Stomach (tissue), 9 donors: ENCODE data around the gene WDPCP. TPM values are rescaled to one million over a fixed set of nuclear protein-coding genes. Genes with fewer than 3 reads are reported as not detected.

Source experiments
- DNase-seq, 2 donors: peaks; one replicate each; pipeline versions ENCODE4 v3.0.0 to v3.0.0-alpha.2; 2013 to 2019
- H3K27ac ChIP-seq, 5 donors: fragments of 200-600 bp in 4 of 5; sonication (generic) in 4 of 5; one replicate each; pipeline ENCODE4 v1.5.1; 2013 to 2019; ENCODE audit warnings: mild to moderate bottlenecking in 1 of 5, moderate library complexity in 1 of 5
- H3K27me3 ChIP-seq, 3 donors: fragments of 200-600 bp; sonication (generic); one replicate each; pipeline ENCODE4 v1.5.1; 2017 to 2019; ENCODE audit warnings: mixed run types in 1 of 3
- H3K36me3 ChIP-seq, 4 donors: fragments of 200-600 bp; sonication (generic); 1 replicate in 3 of 4; 2 replicates in 1 of 4; pipeline ENCODE4 v1.5.1; 2016 to 2019
- H3K4me1 ChIP-seq, 4 donors: fragments of 200-600 bp; sonication (generic); one replicate each; pipeline ENCODE4 v1.5.1; 2016 to 2019
- H3K4me3 ChIP-seq, 4 donors: fragments of 200-600 bp; sonication (generic) in 3 of 4; one replicate each; pipeline ENCODE4 v1.5.1; 2016 to 2019; ENCODE audit warnings: mild to moderate bottlenecking in 1 of 4
- H3K9me3 ChIP-seq, 4 donors: fragments of 200-600 bp; sonication (generic); one replicate each; pipeline ENCODE4 v1.5.1; 2016 to 2019
- CTCF ChIP-seq, 7 experiments: fragments of 450-650 bp in 4 of 7; fragments of 200-600 bp in 3 of 7; sonication (generic) in 3 of 7; IDR thresholded peaks; one replicate each; pipeline ENCODE4 v1.5.1; 2016 to 2019; ENCODE audit warnings: antibody characterized with exemption in 7 of 7, control low read depth in 2 of 7, mild to moderate bottlenecking in 1 of 7
- EP300 ChIP-seq: sonication (generic); formaldehyde crosslinking; IDR thresholded peaks from one replicate; pipeline ENCODE4 v1.6.1; 2017; ENCODE audit warnings: antibody characterized with exemption
- POLR2A ChIP-seq, 4 donors: fragments of 450-650 bp; IDR thresholded peaks; one replicate each; pipeline ENCODE4 v1.6.1; 2016; ENCODE audit warnings: antibody characterized with exemption in 4 of 4, control low read depth in 2 of 4, mild to moderate bottlenecking in 1 of 4, moderate library complexity in 1 of 4
- POLR2AphosphoS5 ChIP-seq, 3 donors: sonication (generic); formaldehyde crosslinking; IDR thresholded peaks; one replicate each; pipeline ENCODE4 v1.6.1; 2016; ENCODE audit warnings: antibody characterized with exemption in 3 of 3
- WGBS, 5 donors: extraction: QIAGEN DNeasy Blood & Tissue Kit in 3 of 5; methylation state at CpG; one replicate each; pipeline versions ENCODE4 v1.1.5 to v1.1.7; 2013 to 2018; 5-methylcytosine and 5-hydroxymethylcytosine counted together
- intact Hi-C: fragments of 100-400 bp; cut with DNase I; formaldehyde crosslinking; loops from one replicate; pipeline ENCODE4 v1.15.1; 2023; ENCODE audit warnings: low total_unique reads
- polyA plus RNA-seq, 3 donors: library from polyadenylated mRNA; stranded (reverse); fragments of 200-250 nt; gene quantifications; one replicate each; pipeline ENCODE4 v1.2.3, GENCODE V29; 2013
- total RNA-seq, 5 donors: library from RNA; depleted of rRNA; stranded (reverse); fragments of >200 nt; gene quantifications; one replicate each; pipeline versions ENCODE4 v1.1.0 to v1.2.3, GENCODE V29; 2014 to 2016
- donor health status: healthy with polysubstance abuse.
- donor health status: Bipolar disorder and iron deficiency.
- donor health status: healthy.

The WDPCP gene
- total and polyA plus RNA-seq, 8 donors: 1.9 to 38.8 (median 7.7) TPM

DNA sequence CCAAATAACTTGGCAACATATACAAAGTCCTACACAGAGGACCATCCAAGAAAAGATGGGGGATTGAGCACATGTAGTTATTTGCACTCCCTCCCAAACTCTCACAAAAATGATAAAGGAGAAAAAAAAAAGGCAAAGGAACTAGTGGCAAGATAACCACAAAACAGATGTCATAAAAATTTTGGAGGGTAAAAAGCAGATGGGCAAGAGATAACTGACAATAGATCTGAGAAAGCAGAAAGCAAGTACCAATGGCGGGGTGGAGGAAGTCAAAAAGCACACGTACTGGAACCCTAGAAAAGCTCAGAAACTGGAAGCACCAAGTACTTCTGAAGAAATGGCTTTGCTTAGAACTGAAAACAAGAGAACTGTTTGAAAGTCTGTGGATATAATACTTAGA, 82.0 kb downstream of the WDPCP start:
- Histone ChIP-seq H3K4me3 (no peak overlapping the region), H3K27me3 (no peaks in the 10 kb centered on the region), H3K9me3 (peaks cover 0 to 36% (median 15%) of the 10 kb centered on the region in 4 donors), H3K27ac (no peak overlapping the region), H3K4me1 (no peaks in the 10 kb centered on the region), H3K36me3 (no peaks in the 10 kb centered on the region)
- no peak for DNase-seq
- WGBS, 5 donors: 77 to 88% (median 82%) methylated on average over 2 of the region's 2 CpGs
- TF ChIP-seq POLR2AphosphoS5 (IDR thresholded peaks at IDR 0.05) (no peak), EP300 (no peak), CTCF (IDR thresholded peaks at IDR 0.05) (no peak), POLR2A (IDR thresholded peaks at IDR 0.05) (no peak)
- intact Hi-C loops: no loop called here

DNA sequence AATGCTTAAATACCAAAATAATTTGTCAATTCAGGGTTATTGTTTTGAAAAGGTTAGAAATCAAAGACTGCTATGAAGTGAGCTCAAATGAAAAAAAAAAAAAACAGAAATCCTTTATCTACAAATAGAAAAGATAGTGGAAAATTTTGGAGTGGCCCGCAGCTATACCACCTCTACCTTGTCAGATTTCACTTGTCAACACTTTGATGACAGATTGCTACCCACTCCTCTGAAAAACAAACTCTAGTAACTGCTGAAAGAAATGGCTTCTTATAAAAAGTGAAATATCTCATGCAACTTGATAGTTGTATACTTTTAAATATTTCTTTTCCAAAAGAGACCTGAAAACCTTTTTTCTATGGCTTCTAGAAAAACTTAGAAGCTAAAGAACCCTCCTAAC, 84.5 kb downstream of the WDPCP start:
- H3K9me3 ChIP-seq: peaks cover 0 to 13% (median 3%) of the 10 kb centered on the region in 4 donors
- no peaks in the 10 kb centered on the region for H3K4me1 ChIP-seq
- H3K27ac ChIP-seq: no peak overlapping the region
- intact Hi-C loops: no loop called here
- H3K36me3 ChIP-seq: no peaks in the 10 kb centered on the region
- no peak overlapping the region for H3K4me3 ChIP-seq
- 69 to 81% (median 74%) methylated on average over 1 of the region's 1 CpG for WGBS, 5 donors
- H3K27me3 ChIP-seq: no peaks in the 10 kb centered on the region
- no peak for DNase-seq
- no peak for TF ChIP-seq POLR2A (IDR thresholded peaks at IDR 0.05)
- no peak for TF ChIP-seq POLR2AphosphoS5 (IDR thresholded peaks at IDR 0.05)
- TF ChIP-seq CTCF (IDR thresholded peaks at IDR 0.05): no peak
- TF ChIP-seq EP300: no peak

GRCh38 chr2:63500398-63500797, 87.9 kb downstream of the WDPCP start:
- Histone ChIP-seq H3K36me3 (no peaks in the 10 kb centered on the region), H3K4me3 (no peak overlapping the region), H3K9me3 (no peaks in the 10 kb centered on the region), H3K4me1 (no peaks in the 10 kb centered on the region), H3K27ac (no peak overlapping the region), H3K27me3 (no peaks in the 10 kb centered on the region)
- TF ChIP-seq POLR2AphosphoS5 (IDR thresholded peaks at IDR 0.05) (no peak), CTCF (IDR thresholded peaks at IDR 0.05) (no peak), EP300 (no peak), POLR2A (IDR thresholded peaks at IDR 0.05) (no peak)
- DNase-seq: peak in 1 of 2 donors; percentile 34
- WGBS, 5 donors: 39 to 68% (median 43%) methylated on average over 1 of the region's 1 CpG
- intact Hi-C loops: no loop called here

- intact Hi-C loops: no loop called here
- no peaks in the 10 kb centered on the region for H3K9me3 ChIP-seq
These were observed 90.7 kb downstream of the WDPCP start for GRCh38 chr2:63497576-63497975.

More at GRCh38 chr2:63497576-63497975, 90.7 kb downstream of the WDPCP start:
- Histone ChIP-seq H3K27ac (no peak overlapping the region), H3K36me3 (no peaks in the 10 kb centered on the region), H3K27me3 (no peaks in the 10 kb centered on the region), H3K4me1 (no peaks in the 10 kb centered on the region), H3K4me3 (no peak overlapping the region)
- TF ChIP-seq POLR2AphosphoS5 (IDR thresholded peaks at IDR 0.05) (no peak), EP300 (no peak), POLR2A (IDR thresholded peaks at IDR 0.05) (no peak), CTCF (IDR thresholded peaks at IDR 0.05) (no peak)
- 86 to 94% (median 88%) methylated on average over 2 of the region's 2 CpGs for WGBS, 5 donors
- DNase-seq: no peak
